A549 (cell line): ENCODE measurements around the gene PAK4. TPM values are rescaled to one million over a fixed set of nuclear protein-coding genes. Genes with fewer than 3 reads are reported as not detected.

Experiments used
- ATAC-seq, 2 experiments: fragments of 200-7000 bp in 1 of 2; fragments of >200 bp in 1 of 2; cut with Nextera tagmentation in 1 of 2; cut with Tn5 transposase in 1 of 2; 3 replicates each; pipeline versions ENCODE4 v1.8.0 to v1.9.1; 2018 to 2020; ENCODE audit warnings: mild to moderate bottlenecking in 1 of 2, moderate library complexity in 1 of 2
- CTCF ChIA-PET: fragments of 300-600 bp; sonication (Branson Sonifier 250); formaldehyde crosslinking; extraction: SDS; loops from one replicate; lab custom pipeline; 2021; ENCODE audit warnings: antibody characterized with exemption, inconsistent platforms; lab: Yijun Ruan, JAX
- POLR2A ChIA-PET: fragments of 350-600 bp; formaldehyde crosslinking; extraction: SDS; loops from one replicate; lab custom pipeline; 2021; ENCODE audit warnings: antibody characterized with exemption, inconsistent platforms; lab: Yijun Ruan, JAX
- DNase-seq, 2 experiments: peaks; one replicate each; pipeline versions ENCODE4 v3.0.0 to v3.0.0-alpha.2; 2011 to 2016; ENCODE audit warnings: low read depth in 1 of 2, low spot score in 1 of 2
- FAIRE-seq: peaks from 2 replicates; lab custom pipeline; 2011; peaks lifted over from hg19 to GRCh38; lab: Jason Lieb, UNC
- H3K27ac ChIP-seq, 2 experiments: fragments of >200 bp; sonication (Bioruptor Twin); formaldehyde crosslinking; 3 replicates each; pipeline ENCODE4 v1.5.1; 2016 to 2017
- H3K4me1 ChIP-seq: fragments of >200 bp; sonication (Bioruptor Twin); formaldehyde crosslinking; 3 replicates; pipeline ENCODE4 v1.6.1; 2016
- H3K4me2 ChIP-seq: fragments of >200 bp; sonication (Bioruptor Twin); formaldehyde crosslinking; 3 replicates; pipeline ENCODE4 v1.6.1; 2016
- H3K4me3 ChIP-seq: fragments of >200 bp; sonication (Bioruptor Twin); formaldehyde crosslinking; 3 replicates; pipeline ENCODE4 v1.5.1; 2016
- H3K9me3 ChIP-seq: fragments of >200 bp; sonication (Bioruptor Twin); formaldehyde crosslinking; 3 replicates; pipeline ENCODE4 v1.6.1; 2016
- BCL3 ChIP-seq: fragments of >200 bp; sonication (Bioruptor Twin); formaldehyde crosslinking; IDR thresholded peaks from 3 replicates; pipeline ENCODE4 v1.6.1; 2016
- CBX2 ChIP-seq: fragments of 200-600 bp; sonication (generic); IDR thresholded peaks from 2 replicates; pipeline ENCODE4 v1.6.1; 2016; ENCODE audit warnings: low read depth, mild to moderate bottlenecking, borderline replicate concordance
- CEBPB ChIP-seq, 2 experiments: fragments of >200 bp in 1 of 2; sonication (Bioruptor Twin) in 1 of 2; formaldehyde crosslinking in 1 of 2; IDR thresholded peaks; 2 replicates each; pipeline ENCODE4 v1.6.1; 2012 to 2016
- CHD4 ChIP-seq: fragments of 200-600 bp; sonication (generic); IDR thresholded peaks from 2 replicates; pipeline ENCODE4 v1.6.1; 2016; ENCODE audit warnings: antibody characterized with exemption, mild to moderate bottlenecking, borderline replicate concordance
- CTCF ChIP-seq: fragments of >200 bp; sonication (Bioruptor Twin); formaldehyde crosslinking; IDR thresholded peaks from 3 replicates; pipeline ENCODE4 v1.5.1; 2016
- FOSB ChIP-seq: fragments of 250-450 bp; sonication (Bioruptor Pico); IDR thresholded peaks from 2 replicates; pipeline ENCODE4 v1.5.0; 2020; ENCODE audit warnings: mild to moderate bottlenecking, moderate library complexity
- HDAC2 ChIP-seq: fragments of 200-600 bp; sonication (generic); IDR thresholded peaks from 2 replicates; pipeline ENCODE4 v1.6.1; 2016
- KDM1A ChIP-seq: fragments of 200-600 bp; sonication (generic); IDR thresholded peaks from 2 replicates; pipeline ENCODE4 v1.6.1; 2016; ENCODE audit warnings: low read depth, mild to moderate bottlenecking
- MAFK ChIP-seq: fragments of 450-650 bp; IDR thresholded peaks from 2 replicates; pipeline ENCODE4 v1.6.1; 2014; ENCODE audit not compliant: partially characterized antibody
- PHF8 ChIP-seq: fragments of 200-600 bp; sonication (generic); IDR thresholded peaks from 2 replicates; pipeline ENCODE4 v1.6.1; 2016; ENCODE audit warnings: low read depth, mild to moderate bottlenecking, antibody characterized with exemption, moderate library complexity, borderline replicate concordance
- POLR2A ChIP-seq: IDR thresholded peaks from 2 replicates; pipeline ENCODE4 v1.6.1; 2012; ENCODE audit warnings: mild to moderate bottlenecking, low read length
- RNF2 ChIP-seq: fragments of 200-600 bp; sonication (generic); IDR thresholded peaks from 2 replicates; pipeline ENCODE4 v1.6.1; 2016; ENCODE audit warnings: low read depth, mild to moderate bottlenecking, antibody characterized with exemption, moderate library complexity, borderline replicate concordance
- SMC3 ChIP-seq: fragments of >200 bp; sonication (Bioruptor Twin); formaldehyde crosslinking; IDR thresholded peaks from 3 replicates; pipeline ENCODE4 v1.6.1; 2018; ENCODE audit warnings: inconsistent platforms
- SREBF2 ChIP-seq: fragments of 450-650 bp; IDR thresholded peaks from 2 replicates; pipeline ENCODE4 v1.6.1; 2014; ENCODE audit warnings: mild to moderate bottlenecking, moderate library complexity
- USF2 ChIP-seq: fragments of 450-650 bp; IDR thresholded peaks from 2 replicates; pipeline ENCODE4 v1.6.1; 2014; ENCODE audit warnings: antibody characterized with exemption
- ZSCAN20 ChIP-seq: fragments of 250-450 bp; sonication (Bioruptor Pico); IDR thresholded peaks from 2 replicates; pipeline ENCODE4 v1.8.0; 2022; ENCODE audit warnings: mild to moderate bottlenecking, moderate library complexity
- WGBS: methylation state at CpG from one replicate; pipeline ENCODE4 v1.1.6; 2017; ENCODE audit errors: missing lambda C conversion rate; 5-methylcytosine and 5-hydroxymethylcytosine counted together
- polyA plus RNA-seq, 4 experiments: library from polyadenylated mRNA; depleted of rRNA in 3 of 4; stranded (reverse); fragments of >200 nt; fragmentation: RNase III in 1 of 4; extraction: RNeasy Plus Mini Kit Qiagen cat#74134 plus additional on column Dnase treatment in 1 of 4; gene quantifications; 2 replicates in 3 of 4; 3 replicates in 1 of 4; pipeline ENCODE4 v1.2.3, GENCODE V29; 2011 to 2017
- TF ChIP-seq, protein P1 (sequence below): fragments of 250-450 bp; sonication (Bioruptor Pico); IDR thresholded peaks from 2 replicates; pipeline ENCODE4 v1.5.0; 2021; ENCODE audit warnings: mild to moderate bottlenecking, moderate library complexity, borderline replicate concordance
- TF ChIP-seq, protein P2 (sequence below): IDR thresholded peaks from 2 replicates; pipeline ENCODE4 v1.6.1; 2012
- TF ChIP-seq, protein P3 (sequence below): fragments of >200 bp; sonication (Bioruptor Twin); formaldehyde crosslinking; IDR thresholded peaks from 2 replicates; pipeline ENCODE4 v1.6.1; 2016

PAK4 gene
- polyA plus RNA-seq, 2 of the 4 experiments (the other 2 are of a cell fraction), result 42.9 to 84.2 TPM

- TF ChIP-seq USF2, result no peak
Observed at GRCh38 chr19:39137131-39137530, 11.5 kb downstream of the PAK4 start (continued).

- no peak for FAIRE-seq
- peak overlapping the region; percentile 20; the same call in 1 of the 3 replicates for H3K4me2 ChIP-seq
- peaks cover 52% of the 10 kb centered on the region for H3K4me1 ChIP-seq
- no peak for DNase-seq
- no peaks in the 10 kb centered on the region for H3K9me3 ChIP-seq
- H3K27ac ChIP-seq, result peak overlapping the region in 1 of 2 experiments; percentile 64; a peak in 3 of 6 replicates
- WGBS, result 90% methylated on average over 20 of the region's 20 CpGs
- TF ChIP-seq FOSB (CRISPR knock-in tag) (no peak), MAFK (no peak), CHD4 (no peak), HDAC2 (no peak), KDM1A (no peak), ZSCAN20 (CRISPR knock-in tag) (no peak), CEBPB (IDR thresholded peaks at IDR 0.05) (no peak), SMC3 (no peak), POLR2A (no peak)
- TF ChIP-seq, all 56 proteins: peak for 0
- CTCF ChIA-PET, result interaction anchor here (0.7 to 4.2 kb wide), 11 partner anchors 9 to 176 kb away, joined by 3 to 22 read pairs (median 12); partner anchors contain the start of gene PAK4
- H3K4me3 ChIP-seq, result no peak overlapping the region
- POLR2A ChIA-PET, result interaction anchor here (0.6 kb wide), 1 partner anchor 60 kb away, joined by 6 read pairs; no protein-coding TSS in a partner anchor
- no peak for ATAC-seq
Observed at GRCh38 chr19:39138221-39139211, 12.9 kb downstream of the PAK4 start.

- CTCF ChIA-PET, result interaction anchor here (0.6 to 4.2 kb wide), 15 partner anchors 11 to 1613 kb away, joined by 3 to 22 read pairs (median 9); partner anchors contain the start of gene PAK4
- H3K4me1 ChIP-seq, result peaks cover 60% of the 10 kb centered on the region
- H3K4me2 ChIP-seq, result peak overlapping the region; percentile 20; the same call in 2 of the 3 replicates
- H3K4me3 ChIP-seq, result no peak overlapping the region
- DNase-seq, result no peak
- TF ChIP-seq RNF2 (no peak), SREBF2 (no peak)
- TF ChIP-seq, protein P1, sequence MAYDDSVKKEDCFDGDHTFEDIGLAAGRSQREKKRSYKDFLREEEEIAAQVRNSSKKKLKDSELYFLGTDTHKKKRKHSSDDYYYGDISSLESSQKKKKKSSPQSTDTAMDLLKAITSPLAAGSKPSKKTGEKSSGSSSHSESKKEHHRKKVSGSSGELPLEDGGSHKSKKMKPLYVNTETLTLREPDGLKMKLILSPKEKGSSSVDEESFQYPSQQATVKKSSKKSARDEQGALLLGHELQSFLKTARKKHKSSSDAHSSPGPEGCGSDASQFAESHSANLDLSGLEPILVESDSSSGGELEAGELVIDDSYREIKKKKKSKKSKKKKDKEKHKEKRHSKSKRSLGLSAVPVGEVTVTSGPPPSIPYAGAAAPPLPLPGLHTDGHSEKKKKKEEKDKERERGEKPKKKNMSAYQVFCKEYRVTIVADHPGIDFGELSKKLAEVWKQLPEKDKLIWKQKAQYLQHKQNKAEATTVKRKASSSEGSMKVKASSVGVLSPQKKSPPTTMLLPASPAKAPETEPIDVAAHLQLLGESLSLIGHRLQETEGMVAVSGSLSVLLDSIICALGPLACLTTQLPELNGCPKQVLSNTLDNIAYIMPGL, result no peak
- 87% methylated on average over 8 of the region's 8 CpGs for WGBS
- peak overlapping the region in 1 of 2 experiments; percentile 64; a peak in 3 of 6 replicates for H3K27ac ChIP-seq
- no peak for FAIRE-seq
- ATAC-seq, result peak in 1 of 2 experiments; percentile 6; a peak in 2 of 6 replicates
- H3K9me3 ChIP-seq, result no peaks in the 10 kb centered on the region
- POLR2A ChIA-PET, result no interaction called here
Observed at GRCh38 chr19:39139305-39139874, 13.8 kb downstream of the PAK4 start.

DNA sequence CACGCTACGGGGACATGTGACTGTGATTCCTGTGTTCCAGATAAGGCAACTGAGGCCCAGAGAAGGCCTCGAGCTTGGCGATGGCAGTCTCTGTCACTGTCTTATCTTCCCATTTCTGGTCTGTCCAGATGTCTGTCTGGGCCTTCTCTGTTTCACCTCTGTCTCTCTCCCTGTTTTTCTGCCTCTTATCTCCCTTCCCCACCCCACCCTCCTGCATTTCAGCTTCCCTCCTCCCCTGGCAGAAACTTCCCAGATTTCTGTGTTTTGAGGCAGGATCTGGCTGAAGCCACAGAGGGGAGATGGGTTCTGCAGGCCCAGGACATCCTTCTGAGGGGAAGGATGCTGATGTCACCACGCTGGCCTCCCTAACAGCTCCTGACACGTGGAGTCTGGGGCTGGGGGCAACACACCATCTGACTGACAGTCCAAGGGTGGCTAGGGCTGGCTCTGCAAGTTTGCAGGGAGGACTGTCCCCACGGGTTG is 14.4 kb downstream of the PAK4 start:
- H3K4me2 ChIP-seq, result peak overlapping the region; percentile 20; the same call in 1 of the 3 replicates
- CTCF ChIA-PET, result interaction anchor here (0.6 to 4.2 kb wide), 14 partner anchors 11 to 1613 kb away, joined by 3 to 22 read pairs (median 9); partner anchors contain the start of gene PAK4
- H3K27ac ChIP-seq, result peak overlapping the region in 1 of 2 experiments; percentile 64; a peak in 2 of 6 replicates
- 85% methylated on average over 7 of the region's 7 CpGs for WGBS
- POLR2A ChIA-PET, result no interaction called here
- DNase-seq, result no peak
- H3K9me3 ChIP-seq, result no peaks in the 10 kb centered on the region
- no peak for TF ChIP-seq CTCF
- TF ChIP-seq, protein P1, result no peak
- TF ChIP-seq SREBF2, result no peak
- TF ChIP-seq PHF8, result no peak
- TF ChIP-seq CBX2, result no peak
- TF ChIP-seq BCL3, result no peak
- no peak for TF ChIP-seq CEBPB (IDR thresholded peaks at IDR 0.05)
- TF ChIP-seq, protein P2, sequence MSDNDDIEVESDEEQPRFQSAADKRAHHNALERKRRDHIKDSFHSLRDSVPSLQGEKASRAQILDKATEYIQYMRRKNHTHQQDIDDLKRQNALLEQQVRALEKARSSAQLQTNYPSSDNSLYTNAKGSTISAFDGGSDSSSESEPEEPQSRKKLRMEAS, result no peak
- TF ChIP-seq, protein P3, sequence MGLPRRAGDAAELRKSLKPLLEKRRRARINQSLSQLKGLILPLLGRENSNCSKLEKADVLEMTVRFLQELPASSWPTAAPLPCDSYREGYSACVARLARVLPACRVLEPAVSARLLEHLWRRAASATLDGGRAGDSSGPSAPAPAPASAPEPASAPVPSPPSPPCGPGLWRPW, result no peak
- H3K4me1 ChIP-seq, result peaks cover 66% of the 10 kb centered on the region
- no peak overlapping the region for H3K4me3 ChIP-seq
- FAIRE-seq, result no peak
- no peak for ATAC-seq
